HG02798 (cell line): ENCODE data around the gene EIF4E2.
"Not testable (repeated sequence)": the region's sequence is repeated elsewhere in the genome, so short reads cannot be mapped to it uniquely, and the experiment has no call there.

Experiments used
- ATAC-seq: cut with Tn5 transposase; IDR thresholded peaks from one replicate; pipeline ENCODE4 v1.9.1; 2021; ENCODE audit warnings: mild to moderate bottlenecking; ENCODE audit not compliant: unreplicated experiment, poor library complexity

The EIF4E2 gene

DNA sequence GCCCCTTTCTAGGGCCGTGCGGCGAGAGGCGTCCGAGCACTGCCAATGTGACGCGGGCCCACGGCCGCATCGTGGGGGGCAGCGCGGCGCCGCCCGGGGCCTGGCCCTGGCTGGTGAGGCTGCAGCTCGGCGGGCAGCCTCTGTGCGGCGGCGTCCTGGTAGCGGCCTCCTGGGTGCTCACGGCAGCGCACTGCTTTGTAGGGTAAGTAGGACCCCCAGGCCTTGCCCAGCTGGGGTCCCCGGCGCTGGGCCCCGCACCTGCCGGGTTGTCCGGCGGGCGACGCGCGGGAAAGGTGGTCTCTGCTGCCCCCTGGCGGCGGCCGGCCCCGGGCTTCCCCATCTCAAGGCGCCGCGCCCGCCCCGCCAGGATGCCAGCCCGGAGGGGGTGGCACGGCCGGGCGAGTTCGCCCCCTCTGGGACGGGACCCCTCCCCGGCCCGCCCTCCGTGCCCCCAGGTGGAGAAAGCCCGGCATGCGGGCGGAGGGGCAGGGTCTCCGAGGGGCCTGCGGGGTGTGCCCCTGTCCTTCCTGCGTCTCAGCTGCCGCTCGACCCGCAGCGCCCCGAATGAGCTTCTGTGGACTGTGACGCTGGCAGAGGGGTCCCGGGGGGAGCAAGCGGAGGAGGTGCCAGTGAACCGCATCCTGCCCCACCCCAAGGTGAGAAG is 28.4 kb upstream of the EIF4E2 start:
- ATAC-seq: no peak

- no peak for ATAC-seq
Observed at GRCh38 chr2:232522623-232523401, 27.7 kb upstream of the EIF4E2 start.

GRCh38 chr2:232523402-232523681 is 27.1 kb upstream of the EIF4E2 start:
- no peak for ATAC-seq

DNA sequence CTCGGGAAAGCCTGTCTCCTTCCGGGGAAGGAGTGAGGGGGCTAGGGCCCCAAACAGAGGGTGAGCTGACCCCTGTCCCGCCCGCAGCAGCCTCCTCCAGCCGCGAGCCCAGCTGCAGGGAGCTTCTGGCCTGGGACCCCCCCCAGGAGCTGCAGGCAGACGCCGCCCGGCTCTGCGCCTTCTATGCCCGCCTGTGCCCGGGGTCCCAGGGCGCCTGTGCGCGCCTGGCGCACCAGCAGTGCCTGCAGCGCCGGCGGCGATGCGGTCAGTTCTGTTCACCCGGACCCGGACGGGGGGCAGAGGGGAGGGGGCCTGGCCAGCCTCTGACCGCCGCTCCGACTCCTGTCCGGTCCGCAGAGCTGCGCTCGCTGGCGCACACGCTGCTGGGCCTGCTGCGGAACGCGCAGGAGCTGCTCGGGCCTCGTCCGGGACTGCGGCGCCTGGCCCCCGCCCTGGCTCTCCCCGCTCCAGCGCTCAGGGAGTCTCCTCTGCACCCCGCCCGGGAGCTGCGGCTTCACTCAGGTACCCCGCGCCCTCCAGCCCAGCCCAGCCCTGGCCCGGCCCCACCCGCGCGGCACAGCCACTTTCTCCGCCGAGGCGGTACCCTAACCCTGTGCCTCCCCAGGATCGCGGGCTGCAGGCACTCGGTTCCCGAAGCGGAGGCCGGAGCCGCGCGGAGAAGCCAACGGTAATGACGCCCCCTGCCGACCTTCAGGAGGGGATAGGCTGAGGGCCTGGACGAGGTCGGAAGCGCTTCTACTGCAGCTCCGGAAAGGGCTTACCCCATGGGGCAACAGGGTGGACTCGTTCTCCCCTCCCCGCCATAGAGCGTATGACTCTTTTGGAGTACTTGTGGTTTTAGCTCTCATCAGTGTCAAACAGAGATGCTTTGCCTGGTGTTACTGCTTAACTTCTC is 26.5 kb upstream of the EIF4E2 start:
- ATAC-seq: no peak

- ATAC-seq: no peak
Observed at GRCh38 chr2:232524771-232525170, 25.7 kb upstream of the EIF4E2 start.

GRCh38 chr2:232525199-232525598 is 25.3 kb upstream of the EIF4E2 start:
- ATAC-seq: no peak

- no peak for ATAC-seq
Observed at GRCh38 chr2:232525791-232526371, 24.6 kb upstream of the EIF4E2 start, which contains the start of gene CHRND. Gene CHRND (plus strand): TSS chr2:232526160. CDS start chr2:232526216, 56 bp downstream.

GRCh38 chr2:232526372-232526941 is 24.0 kb upstream of the EIF4E2 start:
- ATAC-seq: no peak

GRCh38 chr2:232527905-232528470 is 22.5 kb upstream of the EIF4E2 start:
- no peak for ATAC-seq

GRCh38 chr2:232528746-232529460 is 21.6 kb upstream of the EIF4E2 start:
- ATAC-seq: no peak

GRCh38 chr2:232529806-232530547 is 20.5 kb upstream of the EIF4E2 start:
- ATAC-seq: no peak

DNA sequence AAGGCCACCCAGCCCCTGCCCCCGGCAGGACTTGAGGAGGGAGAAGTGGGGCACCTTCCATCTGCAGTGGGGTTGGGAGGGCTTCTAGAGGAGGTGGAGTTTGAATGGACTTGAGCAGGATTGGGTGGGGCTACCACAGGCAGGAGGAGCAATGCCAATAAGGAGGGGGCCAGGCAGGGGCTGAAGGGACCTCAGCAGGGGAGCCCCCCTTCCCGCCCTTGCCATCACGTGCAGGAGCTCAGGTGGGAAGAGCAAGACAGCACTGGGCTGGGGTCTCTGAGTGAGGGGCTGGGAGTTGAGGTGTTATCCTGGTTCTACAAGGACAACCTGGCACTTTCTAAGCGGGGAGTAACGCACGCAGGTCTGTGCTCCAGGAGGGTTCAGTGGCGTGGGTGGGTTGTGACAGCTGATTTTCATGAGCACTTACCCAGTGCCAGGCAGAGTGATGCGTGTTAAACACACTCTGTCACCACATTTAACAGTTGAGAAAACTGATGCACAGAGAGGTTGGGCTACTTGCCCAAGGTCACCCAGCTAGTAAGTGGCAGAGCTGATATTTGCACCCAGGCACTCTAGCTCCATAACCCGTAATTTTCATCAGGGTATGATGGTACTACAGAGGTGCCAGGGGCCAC is 19.7 kb upstream of the EIF4E2 start:
- no peak for ATAC-seq

DNA sequence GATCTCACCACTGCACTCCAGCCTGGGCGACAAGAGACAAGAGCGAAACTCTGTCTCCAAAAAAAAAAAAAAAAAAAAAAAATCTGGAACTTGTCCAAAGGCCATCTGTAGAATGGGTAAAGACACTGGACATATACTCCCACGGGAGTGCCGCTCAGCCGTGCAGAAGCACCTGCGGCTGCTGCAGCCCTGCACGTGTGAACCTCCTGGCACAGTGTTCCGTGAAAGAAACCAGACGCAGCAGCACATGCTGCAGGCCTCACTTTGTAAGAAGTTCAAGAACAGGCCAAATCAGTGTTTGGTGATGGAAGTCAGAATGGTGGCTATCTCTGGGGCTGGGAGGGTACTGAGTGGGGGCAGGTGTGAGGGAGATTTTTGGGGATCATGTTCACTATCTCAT is 18.1 kb upstream of the EIF4E2 start:
- no peak for ATAC-seq

GRCh38 chr2:232532821-232533220 is 17.7 kb upstream of the EIF4E2 start:
- not testable (repeated sequence) for ATAC-seq

- ATAC-seq: no peak
Observed at GRCh38 chr2:232533944-232534710, 16.4 kb upstream of the EIF4E2 start.

DNA sequence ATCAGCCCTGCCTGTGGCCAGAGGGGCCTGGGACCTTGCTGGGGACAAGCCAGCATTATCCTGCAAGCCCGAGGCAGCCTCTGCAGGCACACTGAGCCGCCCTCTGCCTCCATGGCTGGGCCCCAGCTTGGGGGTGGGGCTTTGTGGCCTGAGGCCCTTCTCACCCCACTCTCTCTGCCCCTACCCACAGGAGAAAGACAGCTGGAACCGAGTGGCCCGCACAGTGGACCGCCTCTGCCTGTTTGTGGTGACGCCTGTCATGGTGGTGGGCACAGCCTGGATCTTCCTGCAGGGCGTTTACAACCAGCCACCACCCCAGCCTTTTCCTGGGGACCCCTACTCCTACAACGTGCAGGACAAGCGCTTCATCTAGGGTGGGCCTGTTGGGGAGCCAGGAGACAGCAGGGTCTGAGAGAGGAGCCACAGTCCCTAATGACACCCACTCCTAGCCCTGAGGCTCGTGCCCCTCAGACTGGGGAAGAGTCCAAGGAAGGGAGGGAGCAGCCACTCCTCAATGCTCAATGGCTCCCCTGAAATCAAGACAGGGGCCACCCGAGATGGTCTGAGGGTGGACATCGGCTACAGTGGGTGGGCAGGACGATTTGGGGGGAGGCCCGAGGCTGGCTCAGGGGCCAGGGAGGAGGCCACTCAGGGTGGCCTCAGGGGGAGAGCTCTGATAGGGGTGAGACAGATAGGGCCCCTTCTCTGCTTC is 15.4 kb upstream of the EIF4E2 start:
- ATAC-seq: no peak
